ENCODE results near the gene CNTNAP2. TPM values are rescaled to one million over a fixed set of nuclear protein-coding genes. Genes with fewer than 3 reads are reported as not detected.

Gene CNTNAP2
- total RNA-seq, 2 donors from 2014 or later: 171 to 228 TPM

- no peak overlapping the region for H3K4me3 ChIP-seq (ENCODE audit: low read length)
- Mint-ChIP-seq H3K36me3 (ENCODE audit: low read depth) (no peaks in the 10 kb centered on the region), H3K27me3 (ENCODE audit: insufficient read depth) (no peaks in the 10 kb centered on the region), H3K27ac (no peak overlapping the region), H3K9me3 (no peaks in the 10 kb centered on the region), H3K4me1 (peaks cover 1% of the 10 kb centered on the region), H3K4me3 (no peak overlapping the region)
- no peak overlapping the region for H3K27ac ChIP-seq (ENCODE audit: low read depth, low read length)
- TF ChIP-seq CTCF (conservative IDR thresholded peaks at IDR 0.05): no peak
- H3K4me1 ChIP-seq (ENCODE audit: control insufficient read depth, insufficient read depth, low read length): no peaks in the 10 kb centered on the region
- no peaks in the 10 kb centered on the region for H3K27me3 ChIP-seq (ENCODE audit: control insufficient read depth, insufficient read depth, low read length, poor library complexity, severe bottlenecking)
- H3K9ac ChIP-seq (ENCODE audit: extremely low read depth, low read length, poor library complexity, severe bottlenecking): no peak overlapping the region
- H3K36me3 ChIP-seq (ENCODE audit: control insufficient read depth, insufficient read depth, low read length): no peaks in the 10 kb centered on the region
- H3K9me3 ChIP-seq (ENCODE audit: control insufficient read depth, low read length): no peaks in the 10 kb centered on the region
- DNase-seq: no peak
These were observed 1076.9 kb downstream of the CNTNAP2 start for GRCh38 chr7:147193476-147193875.

GRCh38 chr7:147196481-147196880 lies 1079.9 kb downstream of the CNTNAP2 start:
- H3K9ac ChIP-seq (ENCODE audit: extremely low read depth, low read length, poor library complexity, severe bottlenecking): no peak overlapping the region

GRCh38 chr7:147197006-147197405 lies 1080.4 kb downstream of the CNTNAP2 start:
- Histone ChIP-seq H3K4me1 (ENCODE audit: control insufficient read depth, insufficient read depth, low read length) (no peaks in the 10 kb centered on the region), H3K9me3 (ENCODE audit: control insufficient read depth, low read length) (no peaks in the 10 kb centered on the region), H3K27ac (ENCODE audit: low read depth, low read length) (no peak overlapping the region), H3K9ac (ENCODE audit: extremely low read depth, low read length, poor library complexity, severe bottlenecking) (no peak overlapping the region), H3K36me3 (ENCODE audit: control insufficient read depth, insufficient read depth, low read length) (no peaks in the 10 kb centered on the region), H3K27me3 (ENCODE audit: control insufficient read depth, insufficient read depth, low read length, poor library complexity, severe bottlenecking) (no peaks in the 10 kb centered on the region), H3K4me3 (ENCODE audit: low read length) (no peak overlapping the region)
- no peak for TF ChIP-seq CTCF (conservative IDR thresholded peaks at IDR 0.05)
- WGBS, 2 experiments (ENCODE audit: insufficient coverage in 1 of 2, insufficient read length in 1 of 2): 94% methylated on average over 7 of the region's 7 CpGs; no CpG with 5 or more reads in 1 of the 2 experiments
- no peaks in the 10 kb centered on the region for H3K36me3 Mint-ChIP-seq (ENCODE audit: low read depth)
- no peak overlapping the region for H3K4me3 Mint-ChIP-seq
- H3K9me3 Mint-ChIP-seq: no peaks in the 10 kb centered on the region
- no peak overlapping the region for H3K27ac Mint-ChIP-seq
- no peak for DNase-seq
- H3K27me3 Mint-ChIP-seq (ENCODE audit: insufficient read depth): no peaks in the 10 kb centered on the region
- H3K4me1 Mint-ChIP-seq: peaks cover 6% of the 10 kb centered on the region

More at GRCh38 chr7:147196481-147196880, 1079.9 kb downstream of the CNTNAP2 start:
- 90 to 100% methylated on average over 5 of the region's 5 CpGs for WGBS, 2 experiments (ENCODE audit: insufficient coverage in 1 of 2, insufficient read length in 1 of 2)
- no peaks in the 10 kb centered on the region for H3K27me3 ChIP-seq (ENCODE audit: control insufficient read depth, insufficient read depth, low read length, poor library complexity, severe bottlenecking)
- H3K36me3 Mint-ChIP-seq (ENCODE audit: low read depth): no peaks in the 10 kb centered on the region
- H3K9me3 ChIP-seq (ENCODE audit: control insufficient read depth, low read length): no peaks in the 10 kb centered on the region
- peaks cover 5% of the 10 kb centered on the region for H3K4me1 Mint-ChIP-seq
- no peak for DNase-seq
- H3K4me3 Mint-ChIP-seq: no peak overlapping the region
- no peaks in the 10 kb centered on the region for H3K9me3 Mint-ChIP-seq
- H3K27ac ChIP-seq (ENCODE audit: low read depth, low read length): no peak overlapping the region
- no peaks in the 10 kb centered on the region for H3K27me3 Mint-ChIP-seq (ENCODE audit: insufficient read depth)
- H3K4me1 ChIP-seq (ENCODE audit: control insufficient read depth, insufficient read depth, low read length): no peaks in the 10 kb centered on the region
- no peaks in the 10 kb centered on the region for H3K36me3 ChIP-seq (ENCODE audit: control insufficient read depth, insufficient read depth, low read length)
- TF ChIP-seq CTCF (conservative IDR thresholded peaks at IDR 0.05): no peak
- H3K4me3 ChIP-seq (ENCODE audit: low read length): no peak overlapping the region
- H3K27ac Mint-ChIP-seq: no peak overlapping the region
